ENCODE results near the gene AKT3. TPM values are rescaled to one million over a fixed set of nuclear protein-coding genes. Genes with fewer than 3 reads are reported as not detected.

Gene AKT3
- polyA plus RNA-seq, 3 donors = 0.81 to 1.7 (median 1.4) TPM

DNA sequence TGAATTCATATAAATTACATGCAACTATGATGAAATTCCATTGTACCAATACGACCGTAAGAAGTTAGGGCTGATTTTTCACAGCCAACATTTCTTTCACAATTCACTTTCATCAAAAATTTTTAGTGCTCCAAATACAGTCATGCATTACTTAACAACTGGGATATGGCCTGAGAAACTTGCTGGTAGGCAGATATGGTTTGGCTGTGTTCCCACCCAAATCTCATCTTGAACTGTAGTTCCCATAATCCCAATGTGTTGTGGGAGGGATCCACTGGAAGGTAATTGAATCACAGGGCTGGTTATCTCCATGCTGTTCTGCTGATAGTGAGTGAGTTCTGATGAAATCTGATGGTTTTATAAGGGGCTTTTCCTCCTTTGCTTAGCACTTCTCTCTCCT is 244.4 kb downstream of the AKT3 start:
- Histone ChIP-seq H3K9ac (ENCODE audit: insufficient read depth, low read length, poor library complexity, severe bottlenecking) (no peak overlapping the region), H3K27ac (ENCODE audit: low read depth in 1 of 2, low read length in 2 of 2) (no peak overlapping the region), H3K36me3 (replicated peaks in 1 of 2; ENCODE audit: control insufficient read depth in 1 of 2, insufficient read depth in 2 of 2, low read length in 2 of 2) (peaks cover 0 to 42% of the 10 kb centered on the region in 2 donors), H4K20me1 (ENCODE audit: insufficient read depth, low read length) (no peaks in the 10 kb centered on the region), H3K4me1 (ENCODE audit: control insufficient read depth in 1 of 2, insufficient read depth in 2 of 2, low read length in 2 of 2) (no peaks in the 10 kb centered on the region), H3K9me3 (replicated peaks in 1 of 2; ENCODE audit: control insufficient read depth in 1 of 2, insufficient read depth in 1 of 2, low read length in 2 of 2) (peaks cover 18 to 22% of the 10 kb centered on the region in 2 donors), H2AFZ (ENCODE audit: insufficient read depth, low read depth, low read length, poor library complexity, severe bottlenecking) (no peak overlapping the region), H3K27me3 (ENCODE audit: control insufficient read depth in 2 of 2, insufficient read depth in 2 of 2, low read length in 2 of 2) (no peaks in the 10 kb centered on the region), H3K4me2 (replicated peaks; ENCODE audit: extremely low read depth, low read length, poor library complexity, severe bottlenecking) (no peak overlapping the region), H3K79me2 (ENCODE audit: insufficient read depth, low read length) (no peaks in the 10 kb centered on the region), H3K4me3 (replicated peaks in 1 of 3; ENCODE audit: low read depth in 2 of 3, low read length in 3 of 3) (no peak overlapping the region)
- Mint-ChIP-seq H3K36me3 (peaks cover 43 to 46% of the 10 kb centered on the region in 2 donors), H3K27ac (no peak overlapping the region), H3K4me3 (no peak overlapping the region), H3K9me3 (peaks cover 17 to 34% (median 21%) of the 10 kb centered on the region in 7 donors), H3K4me1 (no peaks in the 10 kb centered on the region), H3K27me3 (ENCODE audit: low read depth in 3 of 3) (no peaks in the 10 kb centered on the region)
- intact Hi-C loops (cut with micrococcal nuclease) = no loop called here
- WGBS (ENCODE audit: insufficient coverage) = no CpG with 5 or more reads among the region's 2 CpGs
- DNase-seq = no peak
- TF ChIP-seq, protein P1, sequence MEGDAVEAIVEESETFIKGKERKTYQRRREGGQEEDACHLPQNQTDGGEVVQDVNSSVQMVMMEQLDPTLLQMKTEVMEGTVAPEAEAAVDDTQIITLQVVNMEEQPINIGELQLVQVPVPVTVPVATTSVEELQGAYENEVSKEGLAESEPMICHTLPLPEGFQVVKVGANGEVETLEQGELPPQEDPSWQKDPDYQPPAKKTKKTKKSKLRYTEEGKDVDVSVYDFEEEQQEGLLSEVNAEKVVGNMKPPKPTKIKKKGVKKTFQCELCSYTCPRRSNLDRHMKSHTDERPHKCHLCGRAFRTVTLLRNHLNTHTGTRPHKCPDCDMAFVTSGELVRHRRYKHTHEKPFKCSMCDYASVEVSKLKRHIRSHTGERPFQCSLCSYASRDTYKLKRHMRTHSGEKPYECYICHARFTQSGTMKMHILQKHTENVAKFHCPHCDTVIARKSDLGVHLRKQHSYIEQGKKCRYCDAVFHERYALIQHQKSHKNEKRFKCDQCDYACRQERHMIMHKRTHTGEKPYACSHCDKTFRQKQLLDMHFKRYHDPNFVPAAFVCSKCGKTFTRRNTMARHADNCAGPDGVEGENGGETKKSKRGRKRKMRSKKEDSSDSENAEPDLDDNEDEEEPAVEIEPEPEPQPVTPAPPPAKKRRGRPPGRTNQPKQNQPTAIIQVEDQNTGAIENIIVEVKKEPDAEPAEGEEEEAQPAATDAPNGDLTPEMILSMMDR (IDR thresholded peaks at IDR 0.05) = no peak

DNA sequence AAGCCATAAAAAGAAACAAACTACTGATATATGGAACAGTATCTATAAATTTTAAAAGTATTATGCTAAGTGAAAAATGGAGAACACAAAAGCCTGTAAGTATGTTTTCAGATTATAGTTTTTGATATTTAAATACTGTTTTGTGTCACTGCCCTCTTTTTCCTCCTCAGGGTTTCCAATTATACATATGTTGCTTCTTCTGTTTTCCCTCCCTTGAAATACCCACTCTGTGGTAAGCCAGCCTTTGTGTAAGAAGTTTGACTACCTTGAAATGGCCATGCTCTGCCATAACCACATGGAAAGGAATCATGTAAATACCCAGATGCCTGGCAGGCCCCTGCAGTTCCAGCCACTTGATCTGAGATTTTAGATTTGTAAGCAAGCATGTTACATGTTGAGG is 248.3 kb downstream of the AKT3 start:
- Histone ChIP-seq H3K9ac (ENCODE audit: insufficient read depth, low read length, poor library complexity, severe bottlenecking) (no peak overlapping the region), H3K4me1 (ENCODE audit: control insufficient read depth in 1 of 2, insufficient read depth in 2 of 2, low read length in 2 of 2) (peaks cover 0 to 4% of the 10 kb centered on the region in 2 donors), H3K27me3 (ENCODE audit: control insufficient read depth in 2 of 2, insufficient read depth in 2 of 2, low read length in 2 of 2) (no peaks in the 10 kb centered on the region), H4K20me1 (ENCODE audit: insufficient read depth, low read length) (no peaks in the 10 kb centered on the region), H3K27ac (ENCODE audit: low read depth in 1 of 2, low read length in 2 of 2) (no peak overlapping the region), H3K4me2 (replicated peaks; ENCODE audit: extremely low read depth, low read length, poor library complexity, severe bottlenecking) (no peak overlapping the region), H3K79me2 (ENCODE audit: insufficient read depth, low read length) (no peaks in the 10 kb centered on the region), H2AFZ (ENCODE audit: insufficient read depth, low read depth, low read length, poor library complexity, severe bottlenecking) (no peak overlapping the region), H3K36me3 (replicated peaks in 1 of 2; ENCODE audit: control insufficient read depth in 1 of 2, insufficient read depth in 2 of 2, low read length in 2 of 2) (peaks cover 0 to 18% of the 10 kb centered on the region in 2 donors), H3K9me3 (replicated peaks in 1 of 2; ENCODE audit: control insufficient read depth in 1 of 2, insufficient read depth in 1 of 2, low read length in 2 of 2) (peaks cover 9 to 22% of the 10 kb centered on the region in 2 donors), H3K4me3 (replicated peaks in 1 of 3; ENCODE audit: low read depth in 2 of 3, low read length in 3 of 3) (no peak overlapping the region)
- Mint-ChIP-seq H3K27ac (no peak overlapping the region), H3K4me1 (peaks cover 4% of the 10 kb centered on the region), H3K9me3 (peaks cover 8 to 24% (median 17%) of the 10 kb centered on the region in 7 donors), H3K4me3 (no peak overlapping the region), H3K27me3 (ENCODE audit: low read depth in 3 of 3) (no peaks in the 10 kb centered on the region), H3K36me3 (peaks cover 22 to 23% of the 10 kb centered on the region in 2 donors)
- intact Hi-C loops (cut with micrococcal nuclease) = no loop called here
- DNase-seq = no peak
- TF ChIP-seq, protein P1 (IDR thresholded peaks at IDR 0.05) = no peak

All from CD14-positive monocyte (primary cell).